Mononuclear cell (primary cell): ENCODE measurements around the gene ANXA4. TPM values are rescaled to one million over a fixed set of nuclear protein-coding genes. Genes with fewer than 3 reads are reported as not detected.
"Not testable (repeated sequence)": the region's sequence is repeated elsewhere in the genome, so short reads cannot be mapped to it uniquely, and the experiment has no call there.

Source experiments
- H3K27me3 ChIP-seq: 2 replicates; pipeline ENCODE4 v1.6.0; 2011; ENCODE audit warnings: low read length, control low read depth; ENCODE audit not compliant: insufficient read depth
- H3K4me1 ChIP-seq: 2 replicates; pipeline ENCODE4 v1.5.1; 2011; ENCODE audit warnings: mild to moderate bottlenecking, low read length, control low read depth; ENCODE audit not compliant: insufficient read depth
- H3K4me3 ChIP-seq: 2 replicates; pipeline ENCODE4 v1.5.1; 2011; ENCODE audit warnings: mild to moderate bottlenecking, low read length, moderate library complexity
- H3K9me3 ChIP-seq: 2 replicates; pipeline ENCODE4 v1.5.1; 2011; ENCODE audit warnings: low read depth, mild to moderate bottlenecking, control low read depth, low read length
- total RNA-seq: library from RNA; depleted of rRNA; stranded (reverse); fragments of >200 nt; gene quantifications from one replicate; pipeline ENCODE4 v1.2.3, GENCODE V29; 2012

The ANXA4 gene
- total RNA-seq, 1 donor: 6.0 TPM

GRCh38 chr2:69714539-69715220 lies 27.3 kb upstream of the ANXA4 start:
- not testable (repeated sequence) for H3K4me3 ChIP-seq, H3K9me3 ChIP-seq, H3K27me3 ChIP-seq, H3K4me1 ChIP-seq

GRCh38 chr2:69715964-69716363 lies 26.0 kb upstream of the ANXA4 start:
- Histone ChIP-seq H3K4me1 (peaks cover 7% of the 10 kb centered on the region), H3K9me3 (no peaks in the 10 kb centered on the region), H3K4me3 (no peak overlapping the region), H3K27me3 (no peaks in the 10 kb centered on the region)

DNA sequence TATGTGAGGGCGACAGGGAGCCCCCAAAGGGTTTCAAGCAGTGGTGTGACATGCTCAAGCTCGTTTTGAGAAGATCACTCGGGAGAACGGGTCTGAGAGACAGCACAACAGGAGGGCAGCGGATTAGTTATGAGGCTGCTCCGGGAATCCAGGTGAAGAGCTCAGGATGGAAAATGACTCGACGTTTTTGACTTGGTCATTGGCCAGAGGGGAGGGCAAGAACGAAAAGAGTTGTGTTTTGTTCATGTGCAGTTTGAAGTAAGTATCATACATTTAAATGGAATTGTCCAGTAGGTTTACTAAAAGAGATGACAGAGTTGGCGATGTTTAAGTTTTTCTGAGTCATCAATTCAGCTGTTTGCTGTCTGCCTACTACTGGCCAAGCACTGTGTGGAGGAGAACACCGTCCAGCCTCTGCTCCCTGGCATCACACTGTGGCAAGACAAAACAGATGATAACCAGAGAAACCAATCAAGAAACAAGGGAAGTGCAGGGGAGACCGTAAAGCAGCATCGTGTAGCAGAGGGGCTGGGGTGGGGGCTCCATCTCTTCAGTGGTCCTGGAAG lies 25.3 kb upstream of the ANXA4 start:
- H3K9me3 ChIP-seq: no peaks in the 10 kb centered on the region
- H3K4me1 ChIP-seq: peaks cover 7% of the 10 kb centered on the region

GRCh38 chr2:69717186-69717585 lies 24.7 kb upstream of the ANXA4 start:
- Histone ChIP-seq H3K27me3 (no peaks in the 10 kb centered on the region), H3K4me3 (no peak overlapping the region), H3K4me1 (peaks cover 7% of the 10 kb centered on the region), H3K9me3 (no peaks in the 10 kb centered on the region)

More for the DNA sequence above, 25.3 kb upstream of the ANXA4 start:
- no peaks in the 10 kb centered on the region for H3K27me3 ChIP-seq
- no peak overlapping the region for H3K4me3 ChIP-seq

GRCh38 chr2:69717861-69718273 lies 24.1 kb upstream of the ANXA4 start:
- no peaks in the 10 kb centered on the region for H3K27me3 ChIP-seq
- no peaks in the 10 kb centered on the region for H3K9me3 ChIP-seq
- H3K4me1 ChIP-seq: peaks cover 7% of the 10 kb centered on the region
- no peak overlapping the region for H3K4me3 ChIP-seq

DNA sequence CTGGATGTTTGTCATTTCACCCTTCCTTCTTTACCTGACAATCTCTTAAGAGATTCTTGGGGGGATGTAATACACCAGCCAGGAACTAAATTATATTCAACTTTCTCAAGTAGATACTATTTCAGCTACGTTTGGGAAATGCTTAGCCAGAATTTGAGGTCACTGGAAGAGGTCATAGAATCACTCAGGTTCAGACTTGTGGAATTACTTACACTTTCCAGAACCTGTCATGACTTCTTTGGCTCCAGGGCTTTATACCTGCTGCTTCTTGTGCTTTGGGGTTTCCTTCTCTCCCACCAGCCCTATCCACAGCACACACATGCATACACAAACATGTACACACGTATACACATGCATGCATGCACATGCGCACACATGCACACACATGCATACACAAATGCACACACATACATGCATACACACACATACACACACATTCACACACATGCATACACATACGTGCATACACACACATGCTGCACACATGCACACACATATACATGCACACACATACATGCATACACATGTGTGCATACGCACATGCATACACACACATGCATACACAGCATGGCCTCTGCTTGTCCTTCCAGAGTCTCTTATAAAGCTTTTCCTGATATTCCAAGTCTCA lies 23.5 kb upstream of the ANXA4 start:
- H3K27me3 ChIP-seq: no peaks in the 10 kb centered on the region
- no peaks in the 10 kb centered on the region for H3K9me3 ChIP-seq
- peaks cover 7% of the 10 kb centered on the region for H3K4me1 ChIP-seq
- no peak overlapping the region for H3K4me3 ChIP-seq

GRCh38 chr2:69720404-69720803 lies 21.5 kb upstream of the ANXA4 start:
- Histone ChIP-seq H3K4me1 (peaks cover 10% of the 10 kb centered on the region), H3K27me3 (no peaks in the 10 kb centered on the region), H3K4me3 (no peak overlapping the region), H3K9me3 (no peaks in the 10 kb centered on the region)

DNA sequence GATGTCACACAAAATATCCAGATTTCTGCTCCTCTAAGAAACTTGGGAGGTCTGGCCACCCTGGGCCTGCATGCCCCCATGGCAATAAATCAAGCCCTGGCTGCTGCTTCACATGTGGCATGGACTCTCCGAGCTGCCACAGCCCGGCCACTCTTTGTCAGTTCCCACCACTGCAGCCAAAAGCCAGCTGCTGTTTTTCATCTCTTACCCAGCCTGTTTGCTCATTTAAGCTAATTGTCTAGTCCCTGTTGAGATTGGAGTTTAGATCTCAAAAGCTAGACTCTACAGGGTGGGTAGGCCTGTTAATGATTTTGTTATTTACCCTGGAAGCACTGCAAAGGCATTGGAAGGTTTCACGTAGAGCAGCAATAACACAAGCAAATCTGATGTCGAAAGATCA lies 20.9 kb upstream of the ANXA4 start:
- Histone ChIP-seq H3K4me3 (no peak overlapping the region), H3K4me1 (peaks cover 10% of the 10 kb centered on the region), H3K9me3 (no peaks in the 10 kb centered on the region), H3K27me3 (no peaks in the 10 kb centered on the region)

- Histone ChIP-seq H3K4me3 (no peak overlapping the region), H3K9me3 (no peaks in the 10 kb centered on the region), H3K4me1 (peaks cover 10% of the 10 kb centered on the region), H3K27me3 (no peaks in the 10 kb centered on the region)
Observed at GRCh38 chr2:69723791-69724190, 18.1 kb upstream of the ANXA4 start.

DNA sequence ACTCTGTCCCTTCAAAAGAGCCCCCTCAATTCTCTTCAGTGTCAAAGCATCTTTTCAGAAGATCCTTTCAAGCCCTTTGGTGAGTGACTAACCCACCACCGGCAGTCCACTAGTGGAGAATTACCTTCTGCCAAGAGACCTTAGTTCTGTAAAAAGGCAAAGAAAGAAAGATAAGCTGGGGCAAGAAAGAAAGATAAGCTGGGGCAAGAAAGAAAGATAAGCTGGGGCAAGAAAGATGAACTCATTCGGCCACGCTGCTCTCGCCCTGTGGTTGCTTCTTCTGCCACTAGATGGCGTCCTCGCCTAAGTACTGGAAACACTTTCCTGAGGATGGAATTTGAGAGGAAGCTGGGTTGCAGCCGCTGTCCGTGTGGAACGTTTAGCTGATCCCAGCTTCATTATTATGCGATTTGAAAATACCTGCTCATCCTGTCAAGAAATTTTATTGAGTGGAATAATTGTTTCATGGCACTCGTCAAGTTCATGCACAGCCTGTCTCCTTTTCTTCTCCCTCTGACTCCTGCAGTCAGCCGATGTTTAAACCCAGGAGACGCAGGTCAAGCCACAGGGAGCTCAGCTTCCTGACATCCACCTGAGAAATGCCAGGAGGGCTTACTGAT lies 17.3 kb upstream of the ANXA4 start:
- Histone ChIP-seq H3K4me3 (no peak overlapping the region), H3K9me3 (no peaks in the 10 kb centered on the region), H3K4me1 (peaks cover 10% of the 10 kb centered on the region), H3K27me3 (no peaks in the 10 kb centered on the region)

DNA sequence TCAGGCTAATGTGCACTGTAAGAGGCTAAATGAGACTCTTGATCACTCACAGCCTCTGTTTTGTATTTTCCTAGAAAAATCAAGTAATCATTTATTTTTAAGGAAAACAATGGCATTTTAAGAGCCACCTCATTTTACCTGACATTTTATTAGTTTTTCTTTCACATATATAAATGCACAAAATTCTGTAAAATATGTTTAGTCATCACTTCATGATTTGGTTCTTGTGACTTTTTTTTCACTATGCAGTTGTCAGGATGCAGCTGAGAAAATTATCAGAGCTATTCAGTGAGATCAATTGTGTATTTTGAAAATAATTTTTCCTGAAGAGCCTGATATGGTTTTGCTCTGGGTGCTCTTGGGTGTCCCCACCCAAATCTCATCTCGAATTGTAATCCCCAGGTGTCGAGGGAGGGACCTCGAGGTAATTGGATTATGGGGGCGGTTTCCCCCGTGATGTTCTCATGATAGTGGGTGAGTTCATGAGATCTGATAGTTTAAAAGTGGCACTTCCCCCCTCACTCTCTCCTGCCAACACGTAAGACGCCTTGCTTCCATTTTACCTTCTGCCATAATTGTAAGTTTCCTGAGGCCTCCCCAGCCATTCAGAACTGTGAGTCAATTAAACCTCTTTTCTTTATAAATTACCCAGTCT lies 16.1 kb upstream of the ANXA4 start:
- H3K4me1 ChIP-seq: peaks cover 15% of the 10 kb centered on the region
- no peaks in the 10 kb centered on the region for H3K9me3 ChIP-seq
- H3K4me3 ChIP-seq: no peak overlapping the region
- H3K27me3 ChIP-seq: no peaks in the 10 kb centered on the region

DNA sequence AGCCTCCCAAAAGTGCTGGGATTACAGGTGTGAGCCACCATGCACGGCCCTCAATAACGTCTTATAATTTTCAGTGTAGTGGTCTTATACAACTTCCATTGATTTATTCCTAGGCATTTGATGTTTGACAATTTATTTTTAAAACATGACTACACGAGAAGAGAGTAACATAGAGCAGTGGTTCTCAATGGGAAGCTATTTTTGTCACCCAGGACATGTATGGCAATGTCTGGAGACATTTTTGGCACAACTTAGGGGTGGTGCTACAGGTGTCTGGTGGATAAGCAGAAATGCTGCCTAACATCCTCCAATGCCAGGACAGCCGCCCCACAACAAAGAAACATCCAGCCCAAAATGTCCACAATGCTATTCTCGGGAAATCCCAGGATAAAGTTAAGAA lies 12.7 kb upstream of the ANXA4 start:
- peaks cover 25% of the 10 kb centered on the region for H3K4me1 ChIP-seq
- no peaks in the 10 kb centered on the region for H3K9me3 ChIP-seq
- no peak overlapping the region for H3K4me3 ChIP-seq
- no peaks in the 10 kb centered on the region for H3K27me3 ChIP-seq

GRCh38 chr2:69729781-69730180 lies 12.2 kb upstream of the ANXA4 start:
- H3K27me3 ChIP-seq: no peaks in the 10 kb centered on the region
- no peak overlapping the region for H3K4me3 ChIP-seq
- no peaks in the 10 kb centered on the region for H3K9me3 ChIP-seq
- peaks cover 20% of the 10 kb centered on the region for H3K4me1 ChIP-seq

- H3K9me3 ChIP-seq: no peaks in the 10 kb centered on the region
- H3K4me1 ChIP-seq: peaks cover 17% of the 10 kb centered on the region
- no peaks in the 10 kb centered on the region for H3K27me3 ChIP-seq
- H3K4me3 ChIP-seq: no peak overlapping the region
Observed at GRCh38 chr2:69731147-69731970, 10.6 kb upstream of the ANXA4 start.
